T-helper 9 cell (primary cell): ENCODE results near the gene RAB32.

Experiments
- DNase-seq: peaks from one replicate; pipeline ENCODE4 v3.0.0-alpha.2; 2020

Gene RAB32

DNA sequence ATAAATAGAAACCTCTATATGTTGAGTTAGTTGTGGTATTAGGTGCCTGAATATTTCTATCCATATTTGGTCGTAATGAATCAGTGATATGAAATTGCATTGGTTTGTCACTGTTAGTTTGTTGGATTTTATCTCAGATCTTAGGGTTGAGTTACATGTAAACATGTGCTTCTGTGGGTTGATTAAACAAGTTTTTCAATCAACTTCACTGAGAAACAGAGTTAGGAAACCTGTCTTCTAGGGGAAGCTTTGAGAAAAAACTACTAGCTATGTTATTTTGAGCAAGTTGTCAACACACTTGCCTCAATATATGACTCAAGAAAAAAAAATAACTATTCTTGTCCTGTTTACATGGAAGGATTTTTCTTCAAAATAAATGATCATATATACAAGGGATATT lies 40.3 kb downstream of the RAB32 start:
- DNase-seq = no peak

DNA sequence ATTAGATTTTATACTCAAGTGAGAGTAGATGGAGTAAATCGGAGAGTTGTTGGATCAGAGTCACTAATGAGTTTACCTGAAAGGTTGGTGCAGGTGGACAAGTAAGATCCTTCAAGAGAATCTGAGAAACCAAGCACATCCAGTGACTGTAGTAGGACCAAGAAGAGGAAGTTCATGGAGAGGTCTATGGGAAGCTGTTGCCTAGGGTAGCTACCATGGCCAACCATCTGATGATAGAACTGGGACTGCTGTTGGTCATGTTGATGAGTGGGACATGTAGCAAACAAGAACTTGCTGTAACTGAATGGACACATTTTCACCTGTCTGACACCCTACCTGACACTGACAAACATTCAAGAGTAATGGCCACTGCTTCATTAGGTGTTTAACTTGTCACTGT lies 43.8 kb downstream of the RAB32 start:
- DNase-seq = no peak

DNA sequence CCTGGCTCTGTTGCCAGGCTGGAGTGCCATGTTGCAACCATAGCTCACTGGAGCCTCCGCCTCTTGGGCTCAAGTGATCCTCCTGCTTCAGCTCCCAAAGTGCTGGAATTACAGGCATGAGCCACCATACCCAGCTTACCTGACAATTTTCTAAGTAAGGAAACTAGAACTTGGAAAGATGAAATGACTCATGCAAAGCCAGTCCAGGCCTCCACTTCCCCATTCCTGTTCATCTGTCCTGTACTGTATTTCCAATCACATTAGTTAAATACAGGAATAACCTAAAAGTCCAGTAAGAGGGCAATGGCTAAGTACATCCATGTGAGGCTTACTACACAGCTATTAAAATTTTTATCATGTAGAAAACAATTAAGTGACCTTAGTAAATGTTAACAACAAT lies 46.9 kb downstream of the RAB32 start:
- DNase-seq = no peak

DNA sequence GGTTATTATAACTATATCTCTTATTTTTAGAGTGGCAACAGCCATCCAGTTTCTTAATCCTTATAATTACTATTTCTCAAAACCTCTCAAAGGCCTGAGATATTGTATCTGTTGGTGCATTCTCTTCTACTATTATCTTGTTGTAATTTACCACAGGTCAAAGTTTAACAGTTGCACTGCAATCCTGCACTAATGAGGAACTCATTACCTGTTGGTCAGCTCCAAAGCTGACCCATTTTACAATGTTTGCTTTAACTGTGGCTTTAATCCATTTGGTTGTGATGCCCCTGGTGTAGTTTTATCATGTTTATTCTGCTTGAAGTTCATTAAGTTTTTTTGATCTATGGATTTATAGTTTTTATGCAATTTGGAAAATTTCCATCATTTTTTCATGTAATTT lies 48.8 kb downstream of the RAB32 start:
- no peak for DNase-seq

DNA sequence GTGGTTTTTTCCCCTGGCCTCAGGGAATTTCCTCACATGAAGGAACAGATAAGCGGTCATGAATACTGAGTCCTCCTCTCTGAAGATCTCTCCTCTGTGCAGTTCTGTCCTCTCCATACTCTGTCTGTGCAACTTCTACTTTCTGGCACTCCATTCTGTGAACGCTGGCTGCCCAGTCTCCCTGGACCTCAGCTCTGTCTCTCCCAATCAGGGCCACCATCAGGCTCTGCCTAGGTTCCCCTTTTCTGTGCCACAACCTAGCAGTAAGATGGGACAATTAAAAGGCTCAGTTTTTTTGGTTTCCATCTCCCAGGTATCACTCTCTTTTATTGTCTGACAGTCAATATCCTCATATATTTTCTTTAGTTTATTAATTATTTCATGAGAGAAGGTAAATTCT lies 50.4 kb downstream of the RAB32 start:
- no peak for DNase-seq

DNA sequence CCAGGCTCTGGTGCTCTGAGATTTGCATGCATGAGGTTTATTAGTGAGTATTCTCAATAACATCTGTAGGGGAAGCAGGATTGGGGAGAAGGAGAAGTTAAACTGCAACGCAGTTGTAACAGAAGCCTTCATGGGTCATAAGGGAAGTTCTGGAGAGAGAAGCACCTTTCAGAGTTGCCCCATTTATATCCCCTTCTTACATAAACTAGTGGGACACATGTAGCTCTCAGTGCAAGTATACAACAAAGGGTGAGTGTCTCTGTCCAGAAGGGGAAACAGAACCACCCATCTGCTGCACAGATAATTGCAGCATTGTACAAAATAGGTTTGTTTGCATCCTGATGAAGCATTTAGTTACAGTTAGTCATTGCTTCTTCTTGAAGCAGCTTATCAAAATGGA lies 50.9 kb downstream of the RAB32 start:
- DNase-seq = no peak

DNA sequence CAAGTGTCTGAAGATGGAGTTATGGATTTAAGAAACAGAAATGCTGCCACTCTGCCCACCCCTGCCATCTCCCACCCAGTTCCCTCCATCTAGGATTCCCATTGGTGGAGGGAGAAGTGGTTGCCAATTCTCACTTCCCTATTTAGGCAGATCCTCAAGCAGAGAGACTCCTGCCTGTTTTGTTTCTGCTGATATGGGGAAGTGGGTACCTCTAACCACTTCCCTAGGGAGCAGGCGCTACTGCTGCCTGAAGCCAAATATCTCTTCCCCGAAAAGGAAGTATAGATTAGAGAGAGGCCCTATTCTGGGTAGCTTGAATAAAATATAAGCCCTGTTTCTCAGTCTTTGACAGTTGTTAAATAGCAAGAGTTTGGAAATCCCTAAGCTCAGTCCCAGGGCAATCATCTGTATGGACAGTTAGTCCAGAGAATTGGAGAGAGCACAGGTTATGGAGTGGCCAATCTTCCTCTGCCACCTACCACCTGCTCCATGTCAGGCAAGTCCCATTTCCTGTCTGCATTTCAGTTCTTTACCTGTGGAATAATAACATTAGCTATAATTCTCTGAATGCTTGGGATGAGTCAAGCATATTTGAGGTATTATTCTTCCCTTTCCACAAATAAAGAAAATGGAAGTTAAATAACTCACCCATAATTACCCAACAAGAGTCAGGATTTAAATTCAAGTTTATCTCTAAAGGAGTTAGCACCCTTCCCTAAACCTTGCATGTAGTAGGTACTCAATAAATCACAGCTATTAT lies 52.5 kb downstream of the RAB32 start:
- no peak for DNase-seq

DNA sequence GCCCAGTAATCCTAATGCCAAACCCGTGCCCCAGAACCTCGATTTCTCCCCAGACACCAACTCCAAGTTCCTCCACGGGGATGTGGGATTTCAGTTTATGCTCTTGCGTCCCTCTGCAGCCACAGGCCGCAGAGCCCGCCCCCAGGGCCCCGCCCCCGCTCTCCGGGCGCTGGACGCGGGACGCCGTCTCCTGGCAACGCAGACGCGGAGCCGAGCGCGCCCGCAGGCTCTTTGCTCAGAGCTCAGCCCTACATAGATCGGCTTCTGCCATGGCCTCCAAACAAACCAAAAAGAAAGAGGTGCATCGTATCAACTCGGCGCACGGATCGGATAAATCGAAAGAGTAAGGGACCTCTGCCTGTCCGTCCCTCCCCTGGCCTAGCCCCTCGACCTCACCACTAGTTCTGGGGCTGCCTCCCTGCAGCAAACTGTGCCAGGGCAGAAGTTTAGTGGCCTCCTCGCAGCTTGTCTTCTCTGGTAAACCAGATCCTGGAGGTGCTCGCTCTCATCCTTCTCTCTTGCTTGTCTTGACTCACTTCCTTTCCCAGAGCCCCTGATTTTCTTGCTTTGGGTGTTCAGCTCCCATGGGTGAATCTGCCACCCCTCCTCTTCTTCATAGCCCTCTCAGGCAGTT lies 55.3 kb downstream of the RAB32 start, which contains the start of gene ADGB:
Gene ADGB (plus strand): TSS at position 201 of the 634 bp plus-strand sequence. CDS start 69 bp downstream, at position 270.
- no peak for DNase-seq

DNA sequence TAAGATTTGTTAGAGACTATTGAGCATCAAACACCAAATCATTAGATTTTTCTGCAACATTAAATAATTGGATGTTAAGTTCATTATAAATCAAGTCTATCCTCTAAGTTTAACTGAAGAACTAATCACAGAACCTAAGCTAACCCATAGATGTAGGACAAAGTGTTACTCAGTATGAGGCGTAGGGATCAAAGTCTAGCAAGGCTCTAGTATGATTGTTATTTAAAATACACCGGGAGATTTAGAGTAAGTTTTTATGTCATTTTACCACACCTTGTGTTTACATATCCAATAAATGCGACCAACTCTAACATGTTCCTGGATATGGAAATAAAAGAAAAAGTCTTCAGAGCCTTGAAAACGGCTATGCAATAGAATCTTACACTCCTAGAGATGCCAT lies 57.7 kb downstream of the RAB32 start:
- DNase-seq = no peak

DNA sequence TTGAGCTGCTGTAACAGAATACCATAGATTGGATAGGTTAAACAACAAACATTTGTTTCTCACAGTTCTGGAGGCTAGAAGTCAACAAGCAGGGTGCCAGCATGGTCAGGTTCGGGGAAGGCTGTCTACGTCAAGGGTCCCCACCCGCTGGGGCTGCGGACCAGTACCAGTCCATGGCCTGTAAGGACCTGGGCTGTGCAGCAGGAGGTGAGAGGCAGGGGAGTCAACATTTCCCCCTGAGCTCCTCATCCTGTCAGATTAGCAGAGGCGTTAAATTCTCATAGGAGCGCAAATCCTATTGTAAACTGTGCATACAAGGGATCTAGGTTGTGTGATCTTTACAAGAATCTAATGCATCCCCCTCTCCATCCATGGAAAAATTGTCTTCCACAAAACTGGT lies 58.9 kb downstream of the RAB32 start:
- no peak for DNase-seq
